ENCODE measurements around the gene RABGGTA.
A peak's percentile ranks its signal among the peaks of the same experiment; 100 is the strongest.
"Not testable (repeated sequence)": the region's sequence is repeated elsewhere in the genome, so short reads cannot be mapped to it uniquely, and the experiment has no call there.

RABGGTA gene

GRCh38 chr14:24260026-24260779 is 11.2 kb downstream of the RABGGTA start:
- DNase-seq, result no peak

DNA sequence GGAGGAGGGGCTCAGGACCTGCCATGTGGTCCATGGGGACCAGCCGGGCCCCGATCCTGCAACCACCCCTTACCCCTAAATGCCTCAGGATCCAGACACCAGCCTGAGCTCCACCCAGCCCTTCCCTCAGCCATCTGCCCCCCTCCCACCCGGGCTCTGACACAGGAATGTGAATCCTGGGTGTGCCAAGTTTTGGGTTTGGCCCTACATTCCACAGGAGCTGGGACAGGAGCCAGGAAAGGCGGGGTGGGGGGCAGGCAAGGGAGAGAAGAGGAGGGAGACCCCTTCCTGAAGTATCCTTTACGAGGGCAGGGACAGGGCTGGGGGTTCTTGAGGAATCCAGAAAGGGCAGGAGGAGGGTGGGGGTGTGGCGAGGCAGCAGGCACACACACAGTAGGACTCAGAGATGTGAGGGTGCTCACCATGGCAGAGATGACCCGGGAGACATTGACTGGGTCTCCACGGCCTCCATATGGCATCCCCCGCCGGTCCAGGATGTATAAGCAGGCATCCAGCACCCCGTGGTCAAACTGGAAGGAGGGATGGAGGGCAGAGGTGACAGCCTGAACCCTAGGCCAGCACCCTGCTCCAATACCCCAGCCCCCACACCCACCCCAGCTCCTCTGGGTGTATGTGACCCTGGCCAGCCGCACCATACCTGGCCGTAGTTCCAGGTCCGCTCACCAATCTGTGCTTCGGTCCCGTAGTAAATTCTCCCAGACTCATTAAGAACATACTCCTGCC is 11.9 kb downstream of the RABGGTA start:
- no peak for DNase-seq

GRCh38 chr14:24258548-24259265 is 12.7 kb downstream of the RABGGTA start:
- DNase-seq, result no peak

- DNase-seq, result no peak
Observed at GRCh38 chr14:24258119-24258518, 13.3 kb downstream of the RABGGTA start.

GRCh38 chr14:24256960-24257359 is 14.4 kb downstream of the RABGGTA start:
- DNase-seq, result no peak

- DNase-seq, result no peak
Observed at GRCh38 chr14:24255931-24256711, 15.3 kb downstream of the RABGGTA start.

DNA sequence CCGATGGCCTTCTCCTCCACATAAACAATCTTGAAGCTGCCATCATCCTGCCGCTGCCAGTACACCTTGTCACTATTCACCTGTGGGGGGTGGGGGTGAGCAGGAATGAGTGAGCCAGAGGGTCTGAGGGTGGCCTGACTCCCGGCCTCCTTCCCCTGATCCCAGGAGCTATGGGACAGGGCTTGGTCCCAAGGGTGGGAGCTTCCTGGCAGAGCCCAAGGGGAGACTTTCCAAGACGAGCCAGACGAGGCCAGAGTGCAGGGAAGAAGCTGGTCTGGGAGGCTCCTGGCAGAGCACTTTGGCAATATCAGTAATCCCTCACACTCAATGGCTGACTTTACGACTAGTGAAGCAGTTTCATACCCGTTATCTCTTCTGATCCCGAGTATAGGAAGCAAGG is 16.0 kb downstream of the RABGGTA start:
- no peak for DNase-seq

- DNase-seq, result no peak
Observed at GRCh38 chr14:24254630-24255392, 16.6 kb downstream of the RABGGTA start.

GRCh38 chr14:24253936-24254335 is 17.5 kb downstream of the RABGGTA start:
- DNase-seq, result no peak

DNA sequence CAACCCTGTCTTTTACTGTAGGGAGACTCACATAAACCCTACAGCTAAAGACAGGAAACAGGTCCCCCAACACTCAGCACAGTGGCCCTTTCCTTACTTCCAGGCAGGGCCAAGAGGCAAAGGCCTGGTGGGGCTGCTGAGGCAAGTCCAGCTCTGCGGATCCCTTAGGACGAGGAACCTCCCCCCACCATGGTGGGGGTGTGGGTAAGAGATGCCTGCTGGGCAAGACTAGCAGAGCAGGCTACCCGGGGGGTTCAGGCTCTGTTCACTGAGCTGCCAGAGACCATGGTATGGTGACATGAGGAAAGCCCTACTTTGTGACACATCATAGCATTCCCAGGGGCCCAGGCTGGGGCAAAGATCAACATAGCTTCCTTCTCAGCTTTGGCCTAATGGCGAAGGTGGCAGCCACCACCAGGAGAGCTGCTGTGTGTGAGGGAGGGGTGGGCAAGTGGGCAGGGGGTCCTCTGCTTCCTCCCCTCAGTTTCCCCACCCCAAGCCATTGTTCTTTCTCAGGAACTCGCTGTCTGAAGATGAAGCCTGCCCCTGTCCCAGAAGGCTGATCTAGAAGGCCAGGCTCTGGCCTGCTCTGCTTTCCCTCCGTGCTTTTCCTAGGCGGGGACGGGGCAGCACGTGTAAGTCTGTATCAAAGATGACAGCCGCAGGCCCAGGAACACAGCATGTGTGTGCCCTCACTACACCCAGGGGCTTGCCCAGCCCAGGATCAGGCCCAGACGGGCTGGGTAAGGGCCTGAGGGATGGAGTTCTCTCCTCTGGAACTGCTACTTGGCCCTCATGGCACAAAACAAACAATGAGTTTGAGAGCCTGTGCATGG is 18.9 kb downstream of the RABGGTA start:
- DNase-seq, result no peak

- no peak for DNase-seq
Observed at GRCh38 chr14:24251880-24252288, 19.5 kb downstream of the RABGGTA start.

DNA sequence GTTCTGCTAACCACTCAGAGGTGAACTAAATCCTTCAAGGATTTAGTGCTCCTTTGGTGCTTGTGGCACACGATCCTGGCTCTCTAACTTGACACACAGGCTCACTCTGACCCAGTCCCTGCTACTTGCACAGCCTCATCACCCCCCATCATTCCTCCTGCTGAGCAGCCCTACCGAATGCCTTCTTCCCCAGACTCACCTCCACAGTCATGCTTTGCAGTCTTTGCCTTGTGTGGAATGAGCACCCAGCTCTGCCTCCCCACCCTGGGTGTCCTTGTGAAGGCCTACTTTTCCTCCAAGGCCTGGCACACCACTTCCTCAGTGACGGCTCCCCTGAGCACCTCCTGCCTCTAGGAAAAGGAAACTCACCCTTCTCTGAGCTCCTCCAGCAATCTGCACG is 21.0 kb downstream of the RABGGTA start:
- DNase-seq, result no peak

GRCh38 chr14:24249230-24250021 is 22.0 kb downstream of the RABGGTA start:
- DNase-seq, result no peak

GRCh38 chr14:24247422-24247821 is 24.0 kb downstream of the RABGGTA start:
- DNase-seq, result no peak

- DNase-seq, result no peak
Observed at GRCh38 chr14:24246765-24247212, 24.6 kb downstream of the RABGGTA start.

DNA sequence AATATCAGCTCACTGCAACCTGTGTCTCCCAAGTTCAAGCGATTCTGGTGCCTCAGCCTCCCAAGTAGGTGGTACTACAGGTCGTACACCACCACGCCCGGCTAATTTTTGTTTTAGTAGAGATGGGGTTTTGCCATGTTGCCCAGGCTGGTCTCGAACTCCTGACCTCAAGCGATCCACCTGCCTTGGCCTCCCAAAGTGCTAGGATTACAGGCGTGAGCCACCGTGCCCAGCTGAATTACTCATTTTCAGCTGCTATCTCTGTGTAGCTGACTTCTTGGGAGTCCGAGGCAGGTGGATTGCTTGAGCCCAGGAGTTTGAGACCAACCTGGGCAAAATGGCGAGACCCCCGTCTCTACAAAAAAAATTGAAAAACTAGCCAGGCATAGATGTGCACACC is 26.0 kb downstream of the RABGGTA start:
- not testable (repeated sequence) for DNase-seq

GRCh38 chr14:24243336-24243836 is 28.0 kb downstream of the RABGGTA start:
- DNase-seq, result no peak

- DNase-seq, result peak; percentile 97 to 99
Observed at GRCh38 chr14:24241829-24242443, 29.5 kb downstream of the RABGGTA start.

Measured in hippocampal formation (tissue), 2 donors.